ENCODE results near the gene SMYD3.
"Not testable (repeated sequence)": the region's sequence is repeated elsewhere in the genome, so short reads cannot be mapped to it uniquely, and the experiment has no call there.

Gene SMYD3

GRCh38 chr1:245774196-245774595 is 732.9 kb downstream of the SMYD3 start:
- no peak for DNase-seq

GRCh38 chr1:245773344-245773743 is 733.7 kb downstream of the SMYD3 start:
- no peak for DNase-seq

- no peak for DNase-seq
Observed at GRCh38 chr1:245772739-245773138, 734.3 kb downstream of the SMYD3 start.

GRCh38 chr1:245772325-245772724 is 734.8 kb downstream of the SMYD3 start:
- DNase-seq = no peak

GRCh38 chr1:245771511-245772281 is 735.4 kb downstream of the SMYD3 start:
- no peak for DNase-seq

- no peak for DNase-seq
Observed at GRCh38 chr1:245770156-245770555, 736.9 kb downstream of the SMYD3 start.

- DNase-seq = no peak
Observed at GRCh38 chr1:245768596-245768995, 738.5 kb downstream of the SMYD3 start.

GRCh38 chr1:245765230-245766000 is 741.7 kb downstream of the SMYD3 start:
- no peak for DNase-seq

GRCh38 chr1:245763873-245764331 is 743.2 kb downstream of the SMYD3 start:
- no peak for DNase-seq

- no peak for DNase-seq
Observed at GRCh38 chr1:245762396-245762910, 744.6 kb downstream of the SMYD3 start.

GRCh38 chr1:245760301-245760700 is 746.8 kb downstream of the SMYD3 start:
- no peak for DNase-seq

- peak; percentile 63 for DNase-seq
Observed at GRCh38 chr1:245754463-245754961, 752.6 kb downstream of the SMYD3 start.

- DNase-seq = no peak
Observed at GRCh38 chr1:245753807-245754206, 753.3 kb downstream of the SMYD3 start.

GRCh38 chr1:245752561-245752960 is 754.5 kb downstream of the SMYD3 start:
- no peak for DNase-seq

GRCh38 chr1:245751726-245752470 is 755.2 kb downstream of the SMYD3 start:
- peak; percentile 81 for DNase-seq

- no peak for DNase-seq
Observed at GRCh38 chr1:245751116-245751515, 756.0 kb downstream of the SMYD3 start.

- DNase-seq = no peak
Observed at GRCh38 chr1:245750261-245750660, 756.8 kb downstream of the SMYD3 start.

GRCh38 chr1:245749053-245749452 is 758.0 kb downstream of the SMYD3 start:
- DNase-seq = no peak

GRCh38 chr1:245748646-245749045 is 758.4 kb downstream of the SMYD3 start:
- DNase-seq = no peak

- peak; percentile 63 for DNase-seq
Observed at GRCh38 chr1:245748240-245748639, 758.8 kb downstream of the SMYD3 start.

GRCh38 chr1:245742896-245743295 is 764.2 kb downstream of the SMYD3 start:
- DNase-seq = peak; percentile 78

- not testable (repeated sequence) for DNase-seq
Observed at GRCh38 chr1:245740336-245740735, 766.7 kb downstream of the SMYD3 start.

GRCh38 chr1:245730801-245731200 is 776.3 kb downstream of the SMYD3 start:
- no peak for DNase-seq

All from islet precursor cell (in vitro differentiated cells).